Choroid plexus epithelial cell (primary cell): ENCODE measurements around the gene RPIA.

Source experiments
- DNase-seq: peaks from one replicate; pipeline ENCODE4 v3.0.0-alpha.2; 2010; ENCODE audit warnings: low read depth
- H3K4me3 ChIP-seq: 2 replicates; pipeline ENCODE4 v1.5.1; 2011; ENCODE audit warnings: low read depth, mild to moderate bottlenecking, control low read depth, low read length, moderate library complexity
- TF ChIP-seq, protein P1 (sequence below): conservative IDR thresholded peaks from 2 replicates; pipeline ENCODE4 v1.5.1; 2011; ENCODE audit warnings: low read depth, mild to moderate bottlenecking, control low read depth, inconsistent platforms, low read length, moderate library complexity

The RPIA gene

DNA sequence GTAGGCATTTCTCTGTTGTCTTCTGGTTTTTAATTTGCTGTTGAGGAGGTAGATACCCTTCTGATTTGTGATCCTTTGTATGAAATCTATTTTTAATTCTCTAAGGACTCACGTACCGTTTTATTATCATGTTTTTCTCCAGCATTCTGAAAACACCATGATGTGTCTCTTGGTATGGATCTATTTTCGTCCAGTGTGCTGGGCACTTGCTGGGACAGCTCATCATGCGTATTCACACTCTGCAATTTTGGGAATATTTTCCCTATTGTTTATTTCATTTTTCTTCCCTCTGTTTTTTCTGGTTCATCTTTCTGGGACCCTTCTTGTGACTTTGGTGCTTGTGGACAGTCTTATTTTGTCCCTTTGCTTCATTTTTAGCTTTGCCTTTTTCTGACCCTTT, 21.9 kb downstream of the RPIA start:
- TF ChIP-seq, protein P1, sequence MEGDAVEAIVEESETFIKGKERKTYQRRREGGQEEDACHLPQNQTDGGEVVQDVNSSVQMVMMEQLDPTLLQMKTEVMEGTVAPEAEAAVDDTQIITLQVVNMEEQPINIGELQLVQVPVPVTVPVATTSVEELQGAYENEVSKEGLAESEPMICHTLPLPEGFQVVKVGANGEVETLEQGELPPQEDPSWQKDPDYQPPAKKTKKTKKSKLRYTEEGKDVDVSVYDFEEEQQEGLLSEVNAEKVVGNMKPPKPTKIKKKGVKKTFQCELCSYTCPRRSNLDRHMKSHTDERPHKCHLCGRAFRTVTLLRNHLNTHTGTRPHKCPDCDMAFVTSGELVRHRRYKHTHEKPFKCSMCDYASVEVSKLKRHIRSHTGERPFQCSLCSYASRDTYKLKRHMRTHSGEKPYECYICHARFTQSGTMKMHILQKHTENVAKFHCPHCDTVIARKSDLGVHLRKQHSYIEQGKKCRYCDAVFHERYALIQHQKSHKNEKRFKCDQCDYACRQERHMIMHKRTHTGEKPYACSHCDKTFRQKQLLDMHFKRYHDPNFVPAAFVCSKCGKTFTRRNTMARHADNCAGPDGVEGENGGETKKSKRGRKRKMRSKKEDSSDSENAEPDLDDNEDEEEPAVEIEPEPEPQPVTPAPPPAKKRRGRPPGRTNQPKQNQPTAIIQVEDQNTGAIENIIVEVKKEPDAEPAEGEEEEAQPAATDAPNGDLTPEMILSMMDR: no peak
- DNase-seq: no peak
- H3K4me3 ChIP-seq: no peak overlapping the region

DNA sequence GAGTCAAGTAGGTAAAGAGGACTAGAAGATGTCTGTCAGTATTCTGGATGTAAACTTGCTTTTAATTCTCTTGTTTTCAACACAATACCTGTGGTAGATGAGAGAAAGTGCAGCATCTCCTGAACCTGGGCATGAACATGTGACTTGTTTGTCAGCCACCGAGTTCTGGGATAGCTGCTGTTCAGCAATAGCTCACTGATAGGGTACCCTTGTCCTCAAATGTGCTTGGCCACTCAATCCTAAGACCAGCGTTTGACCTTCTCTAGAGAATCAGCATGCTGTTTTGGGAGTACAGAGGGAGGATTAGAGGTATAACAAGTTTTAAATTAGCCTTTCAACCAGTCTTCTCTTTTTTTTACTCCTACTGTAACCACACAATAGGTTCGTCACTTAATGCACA, 23.2 kb downstream of the RPIA start:
- TF ChIP-seq, protein P1: no peak
- no peak for DNase-seq
- no peak overlapping the region for H3K4me3 ChIP-seq

DNA sequence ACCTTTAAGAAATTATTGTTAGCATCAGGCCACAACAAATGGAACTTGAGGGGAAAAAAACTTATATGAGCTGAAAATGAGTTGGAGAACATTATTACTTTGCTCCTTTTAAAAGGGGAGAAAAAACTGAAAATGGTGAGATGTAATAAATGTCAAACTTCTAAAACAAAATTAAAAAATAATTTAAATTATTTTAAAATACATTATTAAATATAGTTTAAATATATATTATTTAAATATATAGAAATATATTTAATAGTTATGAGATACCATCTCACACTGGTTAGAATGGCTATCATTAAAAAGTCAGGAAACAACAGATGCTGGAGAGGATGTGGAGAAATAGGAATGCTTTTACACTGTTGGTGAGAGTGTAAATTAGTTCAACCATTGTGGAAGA, 28.9 kb downstream of the RPIA start:
- H3K4me3 ChIP-seq: no peak overlapping the region
- no peak for DNase-seq
- TF ChIP-seq, protein P1: no peak

- H3K4me3 ChIP-seq: no peak overlapping the region
- DNase-seq: no peak
- TF ChIP-seq, protein P1: no peak
Measured at GRCh38 chr2:88721268-88721667, 29.8 kb downstream of the RPIA start.

- TF ChIP-seq, protein P1: no peak
- no peak for DNase-seq
- no peak overlapping the region for H3K4me3 ChIP-seq
Measured at GRCh38 chr2:88724643-88725332, 33.3 kb downstream of the RPIA start.

- peak; percentile 35 for DNase-seq
- H3K4me3 ChIP-seq: no peak overlapping the region
- TF ChIP-seq, protein P1: no peak
Measured at GRCh38 chr2:88729061-88729745, 37.7 kb downstream of the RPIA start.
